H7 (cell line): ENCODE measurements around the gene JAZF1. TPM values are rescaled to one million over a fixed set of nuclear protein-coding genes. Genes with fewer than 3 reads are reported as not detected.
"Not testable (repeated sequence)": the region's sequence is repeated elsewhere in the genome, so short reads cannot be mapped to it uniquely, and the experiment has no call there.

ENCODE experiments used
- DNase-seq: peaks from one replicate; pipeline ENCODE4 v3.0.0; 2012
- H3K27me3 ChIP-seq: 2 replicates; pipeline ENCODE4 v1.6.0; 2011; ENCODE audit warnings: mild to moderate bottlenecking, low read length; ENCODE audit not compliant: control insufficient read depth, insufficient read depth
- H3K36me3 ChIP-seq: replicated peaks from 2 replicates; pipeline ENCODE4 v1.5.1; 2011; ENCODE audit warnings: low read length; ENCODE audit not compliant: control insufficient read depth, insufficient read depth
- H3K4me3 ChIP-seq: 2 replicates; pipeline ENCODE4 v1.5.1; 2011; ENCODE audit warnings: low read depth, mild to moderate bottlenecking, control low read depth, low read length, moderate library complexity; ENCODE audit not compliant: insufficient read depth
- total RNA-seq: library from RNA; depleted of rRNA; stranded (reverse); fragments of >200 nt; shearing (Covaris generic); gene quantifications from 2 replicates; pipeline ENCODE4 v1.2.3, GENCODE V29; 2014

JAZF1 gene
- total RNA-seq, 1 experiment from 2014 or later = 11.3 TPM

DNA sequence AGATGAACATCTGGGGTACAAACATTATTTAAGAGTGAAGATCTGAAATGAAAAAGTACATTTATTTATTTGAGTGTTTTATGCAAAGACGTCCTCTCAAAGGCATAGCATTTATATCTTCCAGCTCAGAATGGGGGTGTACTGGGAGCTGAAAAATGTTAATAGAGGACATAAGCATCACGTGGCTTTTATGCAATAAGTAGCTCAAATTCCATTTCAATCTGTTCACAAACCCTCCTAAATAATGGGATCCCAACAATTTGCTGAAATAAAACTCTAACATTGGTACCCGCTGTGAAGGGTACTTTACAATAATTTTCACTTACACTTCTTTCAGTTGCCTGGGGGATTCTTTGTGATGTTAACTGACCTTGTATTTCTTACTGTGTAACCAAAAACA is 268.7 kb downstream of the JAZF1 start:
- DNase-seq = no peak
- Histone ChIP-seq H3K4me3 (no peak overlapping the region), H3K27me3 (no peaks in the 10 kb centered on the region), H3K36me3 (no peaks in the 10 kb centered on the region)

DNA sequence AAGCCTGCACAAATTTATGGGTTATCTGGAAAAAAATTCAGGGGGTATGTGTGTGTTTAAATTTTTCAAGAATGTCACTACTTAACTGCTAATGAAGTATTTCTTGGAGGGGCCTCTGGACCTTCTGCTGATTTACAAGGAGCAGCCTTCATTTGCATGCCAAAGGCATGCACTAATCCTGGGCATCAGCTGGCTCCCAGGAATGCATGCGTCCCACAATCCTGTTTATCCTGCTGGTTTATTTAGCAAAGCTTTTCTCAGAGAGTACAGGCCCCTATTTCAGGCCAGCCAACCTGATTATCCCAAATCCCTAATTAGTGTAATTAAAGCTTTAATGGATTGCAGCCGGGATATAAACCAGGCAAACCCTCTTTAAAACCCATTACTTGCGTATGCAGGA is 270.3 kb downstream of the JAZF1 start:
- no peaks in the 10 kb centered on the region for H3K27me3 ChIP-seq
- peak; percentile 65 for DNase-seq
- no peaks in the 10 kb centered on the region for H3K36me3 ChIP-seq
- no peak overlapping the region for H3K4me3 ChIP-seq

- DNase-seq = no peak
- no peak overlapping the region for H3K4me3 ChIP-seq
- no peaks in the 10 kb centered on the region for H3K36me3 ChIP-seq
- no peaks in the 10 kb centered on the region for H3K27me3 ChIP-seq
Measured at GRCh38 chr7:27908534-27909165, 271.9 kb downstream of the JAZF1 start.

- no peak for DNase-seq
- H3K4me3 ChIP-seq = no peak overlapping the region
- no peaks in the 10 kb centered on the region for H3K36me3 ChIP-seq
- no peaks in the 10 kb centered on the region for H3K27me3 ChIP-seq
Measured at GRCh38 chr7:27906385-27907091, 274.1 kb downstream of the JAZF1 start.

DNA sequence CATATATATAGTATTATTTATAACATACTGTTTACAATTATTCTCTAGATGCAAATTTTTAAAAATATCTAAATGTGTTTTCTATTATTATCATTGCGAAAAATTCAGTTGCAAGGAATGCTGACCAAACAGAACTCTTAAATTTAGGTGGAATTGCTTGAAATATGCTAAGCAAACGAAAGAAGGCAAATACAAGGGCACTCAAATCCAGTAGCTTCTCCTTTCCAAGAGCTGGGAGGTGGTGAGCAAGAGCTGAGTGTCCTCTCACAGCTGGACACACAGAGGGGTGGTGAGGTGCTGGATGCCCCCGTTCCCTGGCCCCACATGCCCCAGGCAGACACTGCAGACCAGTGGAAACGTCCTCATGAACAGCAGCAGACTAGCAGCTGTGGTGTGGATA is 274.6 kb downstream of the JAZF1 start:
- Histone ChIP-seq H3K4me3 (no peak overlapping the region), H3K27me3 (no peaks in the 10 kb centered on the region), H3K36me3 (no peaks in the 10 kb centered on the region)
- no peak for DNase-seq

GRCh38 chr7:27901028-27901760 is 279.4 kb downstream of the JAZF1 start:
- H3K36me3 ChIP-seq = no peaks in the 10 kb centered on the region
- H3K27me3 ChIP-seq = no peaks in the 10 kb centered on the region
- H3K4me3 ChIP-seq = no peak overlapping the region
- no peak for DNase-seq

DNA sequence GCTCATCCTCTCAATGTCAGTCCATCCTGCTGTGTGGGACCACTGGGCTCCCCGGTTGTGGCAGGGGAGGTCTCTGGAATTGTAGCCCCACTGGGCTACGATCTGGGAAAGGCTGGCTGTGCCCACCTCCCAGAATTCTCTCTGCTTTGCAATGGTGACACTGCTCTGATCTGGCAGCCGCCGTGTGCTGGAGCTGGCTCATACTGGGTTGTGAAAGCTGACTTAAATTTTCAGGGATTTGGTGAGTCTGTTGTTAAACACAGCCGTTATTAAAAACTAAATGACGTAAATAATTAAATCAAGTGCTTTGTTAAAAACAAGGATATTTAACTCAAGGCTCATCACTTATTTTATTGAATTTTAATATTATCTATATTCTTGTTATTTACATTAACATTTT is 280.6 kb downstream of the JAZF1 start:
- H3K4me3 ChIP-seq = no peak overlapping the region
- no peak for DNase-seq
- H3K36me3 ChIP-seq = no peaks in the 10 kb centered on the region
- H3K27me3 ChIP-seq = no peaks in the 10 kb centered on the region

GRCh38 chr7:27899601-27900000 is 281.0 kb downstream of the JAZF1 start:
- Histone ChIP-seq H3K27me3 (no peaks in the 10 kb centered on the region), H3K36me3 (no peaks in the 10 kb centered on the region), H3K4me3 (no peak overlapping the region)
- DNase-seq = no peak

- no peaks in the 10 kb centered on the region for H3K36me3 ChIP-seq
- DNase-seq = no peak
- no peaks in the 10 kb centered on the region for H3K27me3 ChIP-seq
- no peak overlapping the region for H3K4me3 ChIP-seq
Measured at GRCh38 chr7:27897441-27897847, 283.2 kb downstream of the JAZF1 start.

DNA sequence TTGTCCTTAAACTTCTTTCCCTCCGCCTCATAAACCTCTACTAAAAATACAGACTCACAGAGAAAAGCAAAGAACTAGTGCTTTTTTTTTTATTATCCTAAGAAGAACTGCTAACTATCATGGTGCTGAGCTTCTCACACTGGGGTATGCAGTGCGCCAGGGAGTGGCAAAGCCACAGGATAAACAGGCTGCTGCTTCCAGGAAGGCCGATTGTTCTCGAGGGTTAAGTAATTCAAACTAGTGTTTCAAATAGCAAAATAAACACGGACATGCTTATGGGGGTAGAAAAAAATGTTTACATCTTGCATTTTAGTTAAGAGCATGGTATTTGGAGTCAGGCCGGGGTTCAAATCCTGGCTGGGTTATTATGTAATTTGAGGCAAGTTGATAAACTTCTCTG is 283.6 kb downstream of the JAZF1 start:
- no peaks in the 10 kb centered on the region for H3K36me3 ChIP-seq
- H3K27me3 ChIP-seq = no peaks in the 10 kb centered on the region
- DNase-seq = no peak
- H3K4me3 ChIP-seq = no peak overlapping the region

GRCh38 chr7:27895551-27895950 is 285.0 kb downstream of the JAZF1 start:
- H3K4me3 ChIP-seq = no peak overlapping the region
- no peaks in the 10 kb centered on the region for H3K27me3 ChIP-seq
- H3K36me3 ChIP-seq = no peaks in the 10 kb centered on the region
- DNase-seq = no peak

DNA sequence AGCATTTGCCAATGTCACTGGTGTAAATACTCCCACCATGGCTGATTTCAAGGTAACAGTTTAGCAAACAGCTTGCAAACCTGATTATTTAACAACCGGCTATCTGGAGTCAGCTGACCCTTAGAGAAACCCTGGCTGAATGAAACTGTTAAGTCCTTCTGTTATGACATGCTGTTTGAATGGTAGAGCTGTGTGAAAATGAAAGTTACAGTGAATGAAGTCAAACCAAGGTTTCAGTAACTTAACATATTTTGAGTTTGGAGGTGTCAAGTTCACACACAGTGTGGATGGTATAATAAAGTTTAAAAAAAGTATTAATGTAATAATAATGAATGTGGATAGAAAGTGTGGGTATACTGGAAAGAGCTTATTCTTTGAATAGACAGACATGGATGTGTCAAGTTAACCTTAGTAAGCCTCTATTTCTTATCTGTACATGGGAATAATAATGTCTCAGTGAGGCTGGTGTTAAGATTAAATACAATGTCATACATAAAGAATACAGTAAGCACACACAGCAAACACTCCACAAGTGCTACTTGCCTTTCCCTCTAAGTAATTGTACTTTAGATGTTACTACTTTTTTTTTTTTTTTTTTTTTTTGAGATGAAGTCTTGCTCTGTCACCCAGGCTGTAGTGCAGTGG is 290.3 kb downstream of the JAZF1 start:
- H3K4me3 ChIP-seq = no peak overlapping the region
- no peak for DNase-seq
- H3K36me3 ChIP-seq = no peaks in the 10 kb centered on the region
- no peaks in the 10 kb centered on the region for H3K27me3 ChIP-seq

DNA sequence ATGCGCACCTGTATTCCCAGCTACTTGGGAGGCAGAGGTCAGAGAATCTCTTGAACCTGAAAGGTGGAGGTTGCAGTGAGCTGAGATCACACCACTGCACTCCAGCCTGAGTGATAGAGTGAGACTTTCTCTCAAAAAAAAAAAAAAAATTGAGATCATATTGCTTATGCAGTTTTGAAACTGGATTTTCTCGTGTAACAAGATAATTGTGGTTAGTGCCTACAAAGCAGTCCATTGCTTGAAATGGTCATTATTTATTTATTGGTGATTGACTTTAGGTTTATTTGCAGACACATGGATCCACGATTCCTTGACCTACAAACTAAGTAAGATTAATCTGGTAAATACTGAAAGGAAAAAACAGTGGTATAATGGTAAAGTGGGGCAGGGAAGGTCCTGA is 290.8 kb downstream of the JAZF1 start:
- H3K4me3 ChIP-seq = no peak overlapping the region
- DNase-seq = no peak
- no peaks in the 10 kb centered on the region for H3K27me3 ChIP-seq
- H3K36me3 ChIP-seq = no peaks in the 10 kb centered on the region

DNA sequence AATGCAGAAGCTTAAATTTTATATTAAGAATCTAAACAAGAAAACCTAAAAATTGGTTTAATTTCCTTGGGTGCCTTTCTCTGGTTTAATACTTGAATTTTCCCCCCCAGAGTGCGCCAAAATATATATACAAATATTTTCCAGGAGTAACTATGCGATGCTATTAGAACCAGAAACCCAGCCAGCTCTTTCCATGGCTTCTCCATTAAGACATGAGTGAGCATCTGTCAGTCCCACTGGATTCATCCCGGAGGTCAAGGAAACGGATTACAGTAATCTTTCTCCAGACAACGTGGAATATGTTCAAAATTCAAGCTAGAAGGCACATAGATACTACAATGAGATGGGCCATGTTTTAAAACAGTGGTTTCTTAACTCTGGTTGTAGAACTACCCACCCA is 291.9 kb downstream of the JAZF1 start:
- H3K27me3 ChIP-seq = no peaks in the 10 kb centered on the region
- H3K4me3 ChIP-seq = no peak overlapping the region
- no peak for DNase-seq
- H3K36me3 ChIP-seq = no peaks in the 10 kb centered on the region

DNA sequence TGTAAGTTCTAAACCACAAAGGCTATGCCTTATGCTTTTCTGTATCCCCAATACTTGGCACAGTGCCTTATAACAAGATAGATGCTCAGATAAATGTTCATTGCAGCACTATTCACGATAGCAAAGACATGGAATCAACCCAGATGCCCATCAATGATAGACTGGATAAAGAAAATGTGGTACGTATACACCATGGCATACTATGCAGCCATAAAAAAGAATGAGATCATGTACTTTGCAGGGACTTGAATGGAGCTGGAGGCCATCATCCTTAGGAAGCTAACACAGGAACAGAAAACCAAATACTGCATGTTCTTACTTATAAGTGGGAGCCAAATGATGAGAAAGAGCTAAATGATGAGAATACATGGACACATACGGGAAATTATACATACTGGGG is 293.9 kb downstream of the JAZF1 start:
- DNase-seq, H3K36me3 ChIP-seq, H3K4me3 ChIP-seq, H3K27me3 ChIP-seq: not testable (repeated sequence)
